Fibroblast of gingiva (primary cell): ENCODE data around the gene NEDD4.
"Not testable (repeated sequence)": the region's sequence is repeated elsewhere in the genome, so short reads cannot be mapped to it uniquely, and the experiment has no call there.

ENCODE experiments used
- DNase-seq: peaks from one replicate; pipeline ENCODE4 v3.0.0-alpha.2; 2011; ENCODE audit warnings: low read depth

Gene NEDD4

DNA sequence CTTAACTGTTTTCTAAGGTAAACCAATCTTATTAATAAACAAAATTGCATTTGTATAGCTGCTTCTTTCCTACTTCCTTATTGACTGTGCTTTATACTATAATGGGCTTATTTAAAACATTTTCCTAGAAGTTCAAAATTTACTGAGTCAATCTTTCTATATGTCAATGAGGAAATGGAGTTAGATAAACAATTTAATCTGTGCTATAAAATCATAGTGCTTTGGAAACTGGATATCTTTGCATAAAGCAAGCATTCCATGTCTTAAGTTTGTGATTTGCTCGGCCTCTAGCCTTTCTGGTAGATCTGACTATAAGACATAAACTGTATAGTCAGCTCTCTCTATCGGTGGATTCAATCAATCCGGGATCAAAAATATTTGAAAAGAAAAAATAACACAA lies 99.6 kb downstream of the NEDD4 start:
- DNase-seq, result no peak

- no peak for DNase-seq
Measured at GRCh38 chr15:55891196-55891595, 102.2 kb downstream of the NEDD4 start.

GRCh38 chr15:55884223-55884622 lies 109.2 kb downstream of the NEDD4 start:
- peak; percentile 20 for DNase-seq

GRCh38 chr15:55879181-55879580 lies 114.2 kb downstream of the NEDD4 start:
- DNase-seq, result no peak

DNA sequence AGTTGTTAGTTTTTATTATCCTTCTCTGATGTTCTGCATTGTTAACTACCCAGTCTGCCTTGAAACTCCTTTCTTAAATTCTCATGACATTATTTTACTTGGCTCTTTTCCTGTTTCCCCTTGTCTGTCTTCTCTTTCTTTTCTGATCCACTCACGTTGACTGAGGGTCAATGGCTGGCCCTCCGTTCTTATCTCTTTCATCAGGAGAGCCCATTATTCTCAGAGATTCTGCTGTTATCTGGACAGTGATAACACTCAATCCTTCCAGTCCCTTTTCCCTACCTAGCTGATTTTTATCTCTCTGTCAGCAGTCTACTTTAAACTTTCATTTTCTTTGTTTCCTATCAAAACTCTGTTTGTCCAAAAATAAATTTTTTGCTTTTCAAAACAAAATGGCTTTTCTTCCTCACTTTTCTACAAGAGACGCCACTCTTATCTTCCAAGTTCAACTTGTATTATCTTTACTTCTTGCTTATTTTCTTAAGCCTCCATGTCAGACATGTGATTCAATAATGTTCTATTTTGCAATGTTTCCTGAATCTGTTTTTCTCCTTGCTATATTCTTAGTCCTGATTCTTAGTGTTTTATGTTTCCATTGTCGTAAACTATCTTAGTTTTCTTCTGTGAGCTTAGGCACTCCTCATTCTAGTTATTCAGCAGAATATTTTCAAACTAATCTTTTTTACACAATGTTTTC lies 120.2 kb downstream of the NEDD4 start:
- no peak for DNase-seq

- no peak for DNase-seq
Measured at GRCh38 chr15:55872471-55872870, 120.9 kb downstream of the NEDD4 start.

- DNase-seq, result no peak
Measured at GRCh38 chr15:55869660-55870059, 123.8 kb downstream of the NEDD4 start.

DNA sequence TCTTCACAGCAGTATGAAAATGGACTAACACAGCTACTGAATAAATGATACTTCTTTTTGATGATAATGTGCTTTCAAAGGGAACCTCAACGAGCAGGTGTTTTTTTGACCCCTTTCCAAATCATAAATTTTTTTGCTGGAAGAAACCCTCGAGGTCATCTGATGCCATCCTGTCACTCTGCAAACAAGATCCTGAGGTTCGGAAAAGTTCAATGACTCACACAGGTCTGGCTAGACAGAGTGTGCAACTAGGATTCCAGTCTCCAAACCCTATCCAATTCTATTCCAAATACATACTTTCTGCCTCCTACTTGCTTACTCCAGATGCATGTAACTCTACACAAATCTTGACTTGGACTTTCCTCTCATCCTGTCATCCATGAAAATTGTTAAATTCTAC lies 124.7 kb downstream of the NEDD4 start:
- no peak for DNase-seq

GRCh38 chr15:55868291-55868690 lies 125.1 kb downstream of the NEDD4 start:
- DNase-seq, result not testable (repeated sequence)

- no peak for DNase-seq
Measured at GRCh38 chr15:55863911-55864310, 129.5 kb downstream of the NEDD4 start.

DNA sequence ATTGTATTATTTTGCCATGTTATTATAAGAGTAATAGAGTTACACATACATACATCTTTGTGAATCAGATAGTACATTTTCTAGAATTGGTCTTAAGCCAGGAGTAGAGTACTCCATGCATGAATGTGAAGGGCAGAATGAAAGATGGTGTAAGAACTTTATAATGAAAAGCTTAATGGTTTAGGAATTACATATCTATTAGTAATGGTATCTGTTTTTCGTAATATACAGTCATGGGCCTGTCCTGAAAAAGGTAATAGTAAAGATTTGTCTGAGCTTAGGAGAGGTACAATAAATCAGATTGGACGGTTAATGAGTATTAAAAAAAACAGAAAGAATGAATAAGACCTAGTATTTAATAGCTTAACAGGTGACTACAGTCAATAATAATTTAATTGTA lies 132.3 kb downstream of the NEDD4 start:
- DNase-seq, result no peak

GRCh38 chr15:55860468-55860867 lies 132.9 kb downstream of the NEDD4 start:
- DNase-seq, result no peak

GRCh38 chr15:55859681-55860080 lies 133.7 kb downstream of the NEDD4 start:
- no peak for DNase-seq

DNA sequence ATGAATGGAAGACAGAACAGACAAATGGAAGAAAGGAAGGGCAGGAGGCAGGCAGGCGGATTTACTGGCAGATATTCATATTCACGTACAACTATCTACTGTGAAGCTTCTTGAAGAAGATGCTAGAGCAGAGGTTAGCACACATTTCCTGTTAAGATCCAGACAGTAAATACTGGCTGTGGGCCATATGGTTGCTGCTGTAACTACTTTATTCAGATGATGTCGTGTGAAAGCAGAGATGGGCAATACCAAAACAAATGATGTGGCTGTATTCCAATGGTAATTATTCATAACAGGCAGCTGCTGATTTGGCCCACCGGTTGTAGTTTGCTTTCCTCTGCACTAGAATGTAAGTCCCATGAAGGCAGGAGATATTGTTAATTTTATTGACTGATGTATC lies 134.8 kb downstream of the NEDD4 start:
- peak; percentile 34 for DNase-seq

GRCh38 chr15:55856506-55857164 lies 136.8 kb downstream of the NEDD4 start:
- no peak for DNase-seq

DNA sequence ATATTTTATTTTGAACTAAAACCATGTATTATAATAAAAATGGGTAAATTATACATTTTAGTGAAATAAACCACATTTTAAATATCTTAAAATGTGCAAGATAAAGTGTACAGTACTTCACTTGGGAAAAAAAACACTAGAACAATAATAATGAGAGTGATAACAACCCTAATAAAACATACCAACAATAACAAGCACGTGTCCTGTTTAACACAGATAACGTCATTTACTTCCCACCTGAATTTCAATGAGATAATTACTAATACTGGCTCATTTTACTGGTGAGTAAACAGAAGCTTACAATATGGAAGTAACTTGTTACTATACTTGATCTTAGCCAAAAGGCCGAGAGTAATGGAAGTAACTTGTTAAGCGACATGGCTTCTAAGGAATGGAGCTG lies 140.3 kb downstream of the NEDD4 start:
- DNase-seq, result no peak

GRCh38 chr15:55846116-55846707 lies 147.2 kb downstream of the NEDD4 start:
- DNase-seq, result peak; percentile 80

DNA sequence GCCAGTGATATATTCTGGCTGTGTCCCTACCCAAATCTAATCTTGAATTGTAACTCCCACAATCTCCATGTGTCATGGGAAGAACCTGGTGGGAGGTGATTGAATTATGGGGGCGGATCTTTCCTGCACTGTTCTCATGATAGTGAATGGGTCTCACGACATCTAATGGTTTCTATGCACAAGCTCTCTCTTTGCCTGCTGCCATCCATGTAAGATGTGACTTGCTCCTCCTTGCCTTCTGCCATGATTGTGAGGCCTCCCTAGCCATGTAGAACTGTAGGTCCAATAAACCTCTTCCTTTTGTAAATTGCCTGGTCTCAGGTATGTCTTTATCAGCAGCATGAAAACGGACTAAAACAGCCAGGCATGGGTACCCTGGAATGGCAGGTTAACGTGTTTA lies 150.5 kb downstream of the NEDD4 start:
- not testable (repeated sequence) for DNase-seq

DNA sequence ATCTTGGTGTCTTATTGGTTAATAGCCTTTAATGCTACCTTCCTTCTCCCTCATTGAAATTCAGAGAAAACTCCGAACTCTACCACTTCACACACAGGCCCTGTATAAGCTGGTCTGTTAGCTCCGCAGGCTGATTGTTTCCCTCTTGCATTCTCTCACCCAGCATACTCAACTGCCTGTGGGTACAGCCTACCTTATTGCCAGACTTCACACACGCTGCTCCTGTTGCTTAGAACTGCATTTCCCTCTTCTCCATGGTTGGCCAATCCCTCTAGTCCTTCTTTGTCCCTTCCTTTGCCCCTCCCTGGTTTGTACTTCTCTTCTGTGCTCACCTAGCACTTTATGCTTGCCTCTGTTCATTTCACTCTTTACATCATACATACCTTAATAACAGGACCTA lies 157.5 kb downstream of the NEDD4 start:
- no peak for DNase-seq

DNA sequence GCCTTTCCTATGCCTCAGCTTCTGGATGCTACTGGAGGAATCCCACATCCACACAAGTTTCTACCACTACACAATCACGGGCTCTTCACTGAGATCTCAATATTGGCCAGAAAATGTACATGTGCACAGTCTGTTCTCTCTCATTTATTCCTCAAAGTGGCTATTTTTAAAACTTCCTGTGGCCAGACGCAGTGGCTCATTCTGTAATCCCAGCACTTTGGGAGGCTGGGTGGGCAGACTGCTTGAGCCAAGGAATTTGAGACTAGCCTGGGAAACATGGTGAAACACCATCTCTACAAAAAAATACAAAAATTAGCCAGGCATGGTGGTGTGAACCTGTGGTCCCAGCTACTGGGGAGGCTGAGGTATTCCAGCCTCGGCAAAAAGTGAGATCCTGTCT lies 159.1 kb downstream of the NEDD4 start:
- no peak for DNase-seq

- no peak for DNase-seq
Measured at GRCh38 chr15:55829826-55830225, 163.6 kb downstream of the NEDD4 start.

- no peak for DNase-seq
Measured at GRCh38 chr15:55827955-55828354, 165.5 kb downstream of the NEDD4 start.

- DNase-seq, result no peak
Measured at GRCh38 chr15:55827204-55827603, 166.2 kb downstream of the NEDD4 start.
